ENCODE data around the gene PAPPA2. TPM values are rescaled to one million over a fixed set of nuclear protein-coding genes. Genes with fewer than 3 reads are reported as not detected.

Gene PAPPA2
- total and polyA plus RNA-seq, 7 donors = 0.05 to 1.1 (median 0.06) TPM; not detected in 2

DNA sequence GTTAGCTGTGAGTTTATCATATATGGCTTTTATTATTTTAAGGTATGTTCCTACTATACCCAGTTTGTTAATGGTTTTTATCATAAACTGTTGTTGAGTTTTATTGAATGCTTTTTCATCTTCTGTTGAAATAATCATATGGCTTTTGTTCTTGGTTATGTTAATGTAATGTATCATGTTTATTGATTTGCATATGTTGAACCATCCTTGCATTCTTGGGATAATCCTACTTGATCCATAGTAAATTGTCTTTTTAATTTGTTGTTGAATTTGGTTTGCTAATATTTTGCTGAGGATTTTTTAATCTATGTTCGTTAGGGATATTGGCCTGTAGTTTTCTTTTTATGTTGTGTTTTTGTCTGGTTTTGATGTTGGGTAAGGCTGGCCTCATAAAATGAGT lies 185.6 kb downstream of the PAPPA2 start:
- no peaks in the 10 kb centered on the region for H3K36me3 ChIP-seq (ENCODE audit: insufficient read depth in 1 of 2, low read depth in 1 of 2)
- 53 to 63% (median 55%) methylated on average over 1 of the region's 1 CpG for WGBS, 3 donors
- intact Hi-C loops (cut with DNase I) = no loop called here
- H3K27me3 ChIP-seq (ENCODE audit: insufficient read depth in 3 of 3, low read length in 2 of 3) = no peaks in the 10 kb centered on the region
- no peak for TF ChIP-seq CTCF (IDR thresholded peaks at IDR 0.05)
- no peaks in the 10 kb centered on the region for H3K4me1 ChIP-seq
- no peak for DNase-seq
- H3K27ac ChIP-seq = no peak overlapping the region
- H3K9me3 ChIP-seq = peaks cover 4% of the 10 kb centered on the region
- no peak overlapping the region for H3K4me3 ChIP-seq
- ATAC-seq = no peak

DNA sequence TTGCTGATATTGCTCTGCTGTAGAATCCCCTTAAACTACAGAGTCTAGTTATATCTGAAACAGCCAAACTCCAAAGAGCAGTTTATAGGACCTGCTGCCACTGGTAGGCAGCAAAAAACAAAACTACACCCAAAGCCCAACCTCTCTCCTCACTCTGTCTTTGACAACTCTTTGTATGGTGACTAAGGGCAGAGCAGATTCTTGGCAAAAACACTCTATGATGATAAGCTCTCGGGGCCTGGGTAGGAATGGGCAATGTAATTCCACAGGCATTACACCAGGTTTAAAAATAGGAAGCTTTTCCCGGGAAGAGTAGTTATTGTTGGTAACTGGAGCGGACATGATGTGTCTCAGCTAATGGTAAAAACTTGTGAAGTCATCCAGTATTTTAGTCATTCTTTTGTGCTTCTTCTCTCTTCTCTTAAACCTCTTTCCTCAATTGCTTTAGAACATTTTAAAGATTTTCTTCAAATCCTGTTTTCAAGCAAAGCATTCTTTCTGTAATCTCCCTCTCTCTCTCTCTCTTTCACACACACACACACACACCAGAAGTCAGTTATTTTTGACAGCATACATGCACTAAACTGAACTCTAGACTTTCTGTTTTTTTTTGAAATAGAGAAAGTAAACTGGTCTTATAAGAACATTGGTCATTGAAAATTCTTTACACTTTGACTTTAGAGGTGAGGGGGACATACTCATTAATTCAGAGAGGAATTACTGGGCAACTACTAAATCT lies 193.5 kb downstream of the PAPPA2 start:
- Histone ChIP-seq H3K4me3 (no peak overlapping the region), H3K9me3 (no peaks in the 10 kb centered on the region), H3K4me1 (no peaks in the 10 kb centered on the region), H3K27me3 (ENCODE audit: insufficient read depth in 3 of 3, low read length in 2 of 3) (no peaks in the 10 kb centered on the region), H3K27ac (peak overlapping the region; percentile 72), H3K36me3 (ENCODE audit: insufficient read depth in 1 of 2, low read depth in 1 of 2) (no peaks in the 10 kb centered on the region)
- TF ChIP-seq CTCF (IDR thresholded peaks at IDR 0.05) = peak; percentile 35
- DNase-seq (no peak), ATAC-seq (peak; percentile 97 to 99 (median 98))
- intact Hi-C loops (cut with DNase I) = loop anchor here in 1 of 2 donors (1.0 kb wide), 1 partner anchor 36 kb away; no protein-coding TSS in a partner anchor
- 8 to 18% (median 14%) methylated on average over 3 of the region's 3 CpGs for WGBS, 3 donors

DNA sequence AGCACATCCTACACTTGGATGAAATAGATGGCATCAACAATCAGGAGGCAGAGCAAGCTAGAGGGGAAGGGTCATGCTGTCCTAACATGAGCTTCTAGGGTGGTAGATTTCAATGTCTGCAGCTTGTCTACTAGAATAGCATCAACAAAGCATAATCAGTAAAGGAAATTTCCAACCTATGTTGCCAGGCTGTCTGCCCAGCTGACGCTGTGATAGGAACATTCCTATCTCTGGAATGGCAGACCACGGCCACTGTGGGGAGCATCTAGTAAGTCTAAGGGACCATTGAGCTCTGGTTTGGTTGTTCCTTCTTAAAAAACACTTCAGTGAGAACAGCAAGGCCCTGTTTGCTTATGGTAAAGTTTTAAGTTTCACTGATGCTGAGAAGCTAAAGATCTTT lies 206.8 kb downstream of the PAPPA2 start:
- Histone ChIP-seq H3K4me1 (no peaks in the 10 kb centered on the region), H3K4me3 (no peak overlapping the region), H3K27ac (no peak overlapping the region), H3K27me3 (ENCODE audit: insufficient read depth in 3 of 3, low read length in 2 of 3) (no peaks in the 10 kb centered on the region), H3K9me3 (no peaks in the 10 kb centered on the region), H3K36me3 (ENCODE audit: insufficient read depth in 1 of 2, low read depth in 1 of 2) (no peaks in the 10 kb centered on the region)
- ATAC-seq (no peak), DNase-seq (no peak)
- intact Hi-C loops (cut with DNase I) = no loop called here
- 58 to 70% (median 60%) methylated on average over 2 of the region's 2 CpGs for WGBS, 3 donors
- no peak for TF ChIP-seq CTCF (IDR thresholded peaks at IDR 0.05)

GRCh38 chr1:176670853-176671252 lies 207.9 kb downstream of the PAPPA2 start:
- TF ChIP-seq CTCF (IDR thresholded peaks at IDR 0.05) = no peak
- no peaks in the 10 kb centered on the region for H3K9me3 ChIP-seq
- no peak overlapping the region for H3K4me3 ChIP-seq
- DNase-seq (no peak), ATAC-seq (no peak)
- H3K27me3 ChIP-seq (ENCODE audit: insufficient read depth in 3 of 3, low read length in 2 of 3) = no peaks in the 10 kb centered on the region
- WGBS, 3 donors = 77 to 88% (median 84%) methylated on average over 3 of the region's 3 CpGs
- no peaks in the 10 kb centered on the region for H3K36me3 ChIP-seq (ENCODE audit: insufficient read depth in 1 of 2, low read depth in 1 of 2)
- no peak overlapping the region for H3K27ac ChIP-seq
- no peaks in the 10 kb centered on the region for H3K4me1 ChIP-seq
- intact Hi-C loops (cut with DNase I) = no loop called here
